ENCODE measurements around the gene MAOB.

The MAOB gene

GRCh38 chrX:43866423-43866822, 15.8 kb downstream of the MAOB start:
- H3K27ac ChIP-seq, result no peak overlapping the region
- no peaks in the 10 kb centered on the region for H3K79me2 ChIP-seq (ENCODE audit: insufficient read depth, low read depth)
- H3K4me1 ChIP-seq (ENCODE audit: low read depth, poor library complexity, severe bottlenecking), result no peaks in the 10 kb centered on the region
- H4K20me1 ChIP-seq (ENCODE audit: insufficient read depth), result no peaks in the 10 kb centered on the region
- no peak overlapping the region for H3K9ac ChIP-seq
- no peak overlapping the region for H3K4me3 ChIP-seq (IDR thresholded peaks at IDR 0.05; ENCODE audit: insufficient read depth, low read depth, low read length)
- no peak overlapping the region for H3K4me2 ChIP-seq
- TF ChIP-seq, protein P1, sequence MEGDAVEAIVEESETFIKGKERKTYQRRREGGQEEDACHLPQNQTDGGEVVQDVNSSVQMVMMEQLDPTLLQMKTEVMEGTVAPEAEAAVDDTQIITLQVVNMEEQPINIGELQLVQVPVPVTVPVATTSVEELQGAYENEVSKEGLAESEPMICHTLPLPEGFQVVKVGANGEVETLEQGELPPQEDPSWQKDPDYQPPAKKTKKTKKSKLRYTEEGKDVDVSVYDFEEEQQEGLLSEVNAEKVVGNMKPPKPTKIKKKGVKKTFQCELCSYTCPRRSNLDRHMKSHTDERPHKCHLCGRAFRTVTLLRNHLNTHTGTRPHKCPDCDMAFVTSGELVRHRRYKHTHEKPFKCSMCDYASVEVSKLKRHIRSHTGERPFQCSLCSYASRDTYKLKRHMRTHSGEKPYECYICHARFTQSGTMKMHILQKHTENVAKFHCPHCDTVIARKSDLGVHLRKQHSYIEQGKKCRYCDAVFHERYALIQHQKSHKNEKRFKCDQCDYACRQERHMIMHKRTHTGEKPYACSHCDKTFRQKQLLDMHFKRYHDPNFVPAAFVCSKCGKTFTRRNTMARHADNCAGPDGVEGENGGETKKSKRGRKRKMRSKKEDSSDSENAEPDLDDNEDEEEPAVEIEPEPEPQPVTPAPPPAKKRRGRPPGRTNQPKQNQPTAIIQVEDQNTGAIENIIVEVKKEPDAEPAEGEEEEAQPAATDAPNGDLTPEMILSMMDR (conservative IDR thresholded peaks at IDR 0.05; ENCODE audit: low read depth, low read length), result no peak
- H3K36me3 ChIP-seq (ENCODE audit: insufficient read depth), result no peaks in the 10 kb centered on the region
- no peak overlapping the region for H2AFZ ChIP-seq (ENCODE audit: low read depth)
- no peaks in the 10 kb centered on the region for H3K27me3 ChIP-seq (ENCODE audit: insufficient read depth, low read depth)

GRCh38 chrX:43865791-43866190, 16.5 kb downstream of the MAOB start:
- TF ChIP-seq, protein P1 (conservative IDR thresholded peaks at IDR 0.05; ENCODE audit: low read depth, low read length), result no peak
- H2AFZ ChIP-seq (ENCODE audit: low read depth), result no peak overlapping the region
- no peaks in the 10 kb centered on the region for H4K20me1 ChIP-seq (ENCODE audit: insufficient read depth)
- H3K4me1 ChIP-seq (ENCODE audit: low read depth, poor library complexity, severe bottlenecking), result no peaks in the 10 kb centered on the region
- no peaks in the 10 kb centered on the region for H3K79me2 ChIP-seq (ENCODE audit: insufficient read depth, low read depth)
- no peak overlapping the region for H3K4me3 ChIP-seq (IDR thresholded peaks at IDR 0.05; ENCODE audit: insufficient read depth, low read depth, low read length)
- H3K4me2 ChIP-seq, result no peak overlapping the region
- no peak overlapping the region for H3K9ac ChIP-seq
- H3K27ac ChIP-seq, result no peak overlapping the region
- H3K36me3 ChIP-seq (ENCODE audit: insufficient read depth), result no peaks in the 10 kb centered on the region
- H3K27me3 ChIP-seq (ENCODE audit: insufficient read depth, low read depth), result no peaks in the 10 kb centered on the region

- H3K4me3 ChIP-seq (IDR thresholded peaks at IDR 0.05; ENCODE audit: insufficient read depth, low read depth, low read length), result no peak overlapping the region
- no peaks in the 10 kb centered on the region for H4K20me1 ChIP-seq (ENCODE audit: insufficient read depth)
- H3K79me2 ChIP-seq (ENCODE audit: insufficient read depth, low read depth), result no peaks in the 10 kb centered on the region
- no peak overlapping the region for H2AFZ ChIP-seq (ENCODE audit: low read depth)
- no peaks in the 10 kb centered on the region for H3K4me1 ChIP-seq (ENCODE audit: low read depth, poor library complexity, severe bottlenecking)
- H3K4me2 ChIP-seq, result no peak overlapping the region
- no peaks in the 10 kb centered on the region for H3K36me3 ChIP-seq (ENCODE audit: insufficient read depth)
- H3K27ac ChIP-seq, result no peak overlapping the region
- TF ChIP-seq, protein P1 (conservative IDR thresholded peaks at IDR 0.05; ENCODE audit: low read depth, low read length), result no peak
- no peak overlapping the region for H3K9ac ChIP-seq
- H3K27me3 ChIP-seq (ENCODE audit: insufficient read depth, low read depth), result no peaks in the 10 kb centered on the region
Observed at GRCh38 chrX:43862434-43862833, 19.8 kb downstream of the MAOB start.

DNA sequence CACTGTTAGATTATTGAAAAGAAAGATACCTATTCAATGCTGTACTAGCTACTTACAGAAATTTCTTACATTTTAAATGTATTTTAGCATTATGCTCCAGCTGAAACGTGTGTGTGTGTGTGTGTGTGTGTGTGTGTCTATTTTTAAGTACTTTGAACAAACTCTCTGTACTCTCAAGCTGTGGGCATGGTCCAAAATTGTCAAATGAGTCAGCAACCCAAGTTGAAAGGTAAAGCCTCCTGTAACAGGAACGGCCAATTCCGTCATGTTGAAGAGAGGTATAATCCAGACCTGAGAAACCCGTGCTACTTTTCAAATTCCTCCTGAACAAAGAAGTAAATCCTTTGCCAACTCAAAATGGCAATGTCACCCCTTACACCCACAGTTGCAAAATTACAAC, 20.5 kb downstream of the MAOB start:
- Histone ChIP-seq H2AFZ (ENCODE audit: low read depth) (no peak overlapping the region), H3K4me3 (IDR thresholded peaks at IDR 0.05; ENCODE audit: insufficient read depth, low read depth, low read length) (no peak overlapping the region), H3K9ac (no peak overlapping the region), H3K27me3 (ENCODE audit: insufficient read depth, low read depth) (no peaks in the 10 kb centered on the region), H3K27ac (no peak overlapping the region), H3K79me2 (ENCODE audit: insufficient read depth, low read depth) (no peaks in the 10 kb centered on the region), H3K4me1 (ENCODE audit: low read depth, poor library complexity, severe bottlenecking) (no peaks in the 10 kb centered on the region), H3K4me2 (no peak overlapping the region), H4K20me1 (ENCODE audit: insufficient read depth) (no peaks in the 10 kb centered on the region), H3K36me3 (ENCODE audit: insufficient read depth) (no peaks in the 10 kb centered on the region)
- TF ChIP-seq, protein P1 (conservative IDR thresholded peaks at IDR 0.05; ENCODE audit: low read depth, low read length), result no peak
